Mesothelial cell of epicardium (in vitro differentiated cells): ENCODE data around the gene PTPRN2. TPM values are rescaled to one million over a fixed set of nuclear protein-coding genes. Genes with fewer than 3 reads are reported as not detected.
"Not testable (repeated sequence)": the region's sequence is repeated elsewhere in the genome, so short reads cannot be mapped to it uniquely, and the experiment has no call there.

ENCODE experiments used
- DNase-seq, 2 experiments: peaks; one replicate each; pipeline ENCODE4 v3.0.0; 2021; ENCODE audit warnings: low spot score in 2 of 2; ENCODE audit not compliant: unreplicated experiment in 2 of 2
- H3K27ac Mint-ChIP-seq: 2 replicates; pipeline ENCODE4 v1.8.0; 2021; ENCODE audit warnings: mixed read lengths
- H3K27me3 Mint-ChIP-seq: 2 replicates; pipeline ENCODE4 v1.8.0; 2021; ENCODE audit warnings: low read depth, mixed read lengths
- H3K36me3 Mint-ChIP-seq: 2 replicates; pipeline ENCODE4 v1.8.0; 2021; ENCODE audit warnings: mixed read lengths
- H3K4me1 Mint-ChIP-seq: 2 replicates; pipeline ENCODE4 v1.8.0; 2021; ENCODE audit warnings: mixed read lengths
- H3K4me3 Mint-ChIP-seq: 2 replicates; pipeline ENCODE4 v1.8.0; 2021; ENCODE audit warnings: mild to moderate bottlenecking, moderate library complexity, mixed read lengths
- H3K9me3 Mint-ChIP-seq: 2 replicates; pipeline ENCODE4 v1.8.0; 2021; ENCODE audit warnings: mixed read lengths
- CTCF ChIP-seq: fragments of 200-600 bp; sonication (generic); IDR thresholded peaks from one replicate; pipeline ENCODE4 v1.5.0; 2021; ENCODE audit warnings: antibody characterized with exemption; ENCODE audit not compliant: unreplicated experiment
- total RNA-seq: library from RNA; stranded (reverse); gene quantifications from 3 replicates; pipeline ENCODE4 v1.2.1, GENCODE V29; 2021

Gene PTPRN2
- total RNA-seq, 1 donor from 2014 or later, result 2.2 TPM

- DNase-seq, result no peak
- no peaks in the 10 kb centered on the region for H3K27me3 Mint-ChIP-seq
- peaks cover 53% of the 10 kb centered on the region for H3K9me3 Mint-ChIP-seq
- TF ChIP-seq CTCF, result no peak
- no peak overlapping the region for H3K4me3 Mint-ChIP-seq
- H3K4me1 Mint-ChIP-seq, result no peaks in the 10 kb centered on the region
- no peaks in the 10 kb centered on the region for H3K36me3 Mint-ChIP-seq
- H3K27ac Mint-ChIP-seq, result no peak overlapping the region
These were observed 430.2 kb downstream of the PTPRN2 start for GRCh38 chr7:158157460-158157859.

GRCh38 chr7:158151273-158151672 lies 436.4 kb downstream of the PTPRN2 start:
- H3K36me3 Mint-ChIP-seq, H3K27ac Mint-ChIP-seq, H3K4me1 Mint-ChIP-seq, H3K27me3 Mint-ChIP-seq, H3K4me3 Mint-ChIP-seq, DNase-seq: not testable (repeated sequence)
- peaks cover 37% of the 10 kb centered on the region for H3K9me3 Mint-ChIP-seq

GRCh38 chr7:158150234-158150633 lies 437.4 kb downstream of the PTPRN2 start:
- Mint-ChIP-seq H3K27me3 (no peaks in the 10 kb centered on the region), H3K4me3 (no peak overlapping the region), H3K4me1 (no peaks in the 10 kb centered on the region), H3K27ac (no peak overlapping the region), H3K36me3 (peaks cover 4% of the 10 kb centered on the region), H3K9me3 (peaks cover 33% of the 10 kb centered on the region)
- TF ChIP-seq CTCF, result no peak
- no peak for DNase-seq

- H3K27ac Mint-ChIP-seq, H3K36me3 Mint-ChIP-seq, DNase-seq, H3K4me3 Mint-ChIP-seq, H3K27me3 Mint-ChIP-seq, H3K4me1 Mint-ChIP-seq: not testable (repeated sequence)
- peaks cover 27% of the 10 kb centered on the region for H3K9me3 Mint-ChIP-seq
These were observed 440.2 kb downstream of the PTPRN2 start for GRCh38 chr7:158147431-158147830.

- Mint-ChIP-seq H3K4me1 (no peaks in the 10 kb centered on the region), H3K4me3 (no peak overlapping the region)
These were observed 442.3 kb downstream of the PTPRN2 start for GRCh38 chr7:158145370-158145769.

GRCh38 chr7:158143196-158144120 lies 444.2 kb downstream of the PTPRN2 start:
- peaks cover 37% of the 10 kb centered on the region for H3K9me3 Mint-ChIP-seq
- no peak overlapping the region for H3K27ac Mint-ChIP-seq
- H3K4me1 Mint-ChIP-seq, result no peaks in the 10 kb centered on the region
- no peaks in the 10 kb centered on the region for H3K27me3 Mint-ChIP-seq
- DNase-seq, result no peak
- TF ChIP-seq CTCF, result no peak
- H3K36me3 Mint-ChIP-seq, result peaks cover 2% of the 10 kb centered on the region
- H3K4me3 Mint-ChIP-seq, result no peak overlapping the region

More at GRCh38 chr7:158145370-158145769, 442.3 kb downstream of the PTPRN2 start:
- H3K36me3 Mint-ChIP-seq, result peaks cover 2% of the 10 kb centered on the region
- H3K27ac Mint-ChIP-seq, result no peak overlapping the region
- no peak for DNase-seq
- no peak for TF ChIP-seq CTCF
- H3K27me3 Mint-ChIP-seq, result no peaks in the 10 kb centered on the region
- H3K9me3 Mint-ChIP-seq, result peaks cover 31% of the 10 kb centered on the region
